GM23338 (cell line): ENCODE measurements around the gene TPM3. TPM values are rescaled to one million over a fixed set of nuclear protein-coding genes. Genes with fewer than 3 reads are reported as not detected.

ENCODE experiments used
- ATAC-seq: fragments of 200-7000 bp; cut with Tn5 transposase; 3 replicates; pipeline ENCODE4 v1.9.1; 2020
- DNase-seq: peaks from one replicate; pipeline ENCODE4 v3.0.0-alpha.2; 2015; ENCODE audit warnings: low spot score
- H2AFZ ChIP-seq: fragments of 200-600 bp; sonication (generic); 2 replicates; pipeline ENCODE4 v1.8.0; 2016; ENCODE audit warnings: antibody characterized with exemption, mild to moderate bottlenecking, moderate library complexity
- H3F3A ChIP-seq: fragments of 200-600 bp; sonication (generic); replicated peaks from 2 replicates; pipeline ENCODE4 v1.8.0; 2017; ENCODE audit warnings: antibody characterized with exemption, mixed run types, low read depth
- H3K27ac ChIP-seq: fragments of 200-600 bp; sonication (generic); 2 replicates; pipeline ENCODE4 v1.6.1; 2016; ENCODE audit warnings: low read depth
- H3K27me3 ChIP-seq: fragments of 200-600 bp; sonication (generic); 2 replicates; pipeline ENCODE4 v1.8.0; 2016; ENCODE audit warnings: mild to moderate bottlenecking, mixed run types, moderate library complexity; ENCODE audit not compliant: insufficient read depth
- H3K36me3 ChIP-seq: fragments of 200-600 bp; sonication (generic); 2 replicates; pipeline ENCODE4 v1.8.0; 2016; ENCODE audit warnings: mild to moderate bottlenecking; ENCODE audit not compliant: insufficient read depth
- H3K4me1 ChIP-seq: fragments of 200-600 bp; sonication (generic); 2 replicates; pipeline ENCODE4 v1.8.0; 2016; ENCODE audit warnings: mild to moderate bottlenecking, moderate library complexity; ENCODE audit not compliant: insufficient read depth
- H3K4me2 ChIP-seq: fragments of 200-600 bp; sonication (generic); 2 replicates; pipeline ENCODE4 v1.7.1; 2017; ENCODE audit warnings: mixed run types
- H3K4me3 ChIP-seq: fragments of 200-600 bp; sonication (generic); 2 replicates; pipeline ENCODE4 v1.6.1; 2016; ENCODE audit warnings: mixed run types
- H3K79me2 ChIP-seq: fragments of 200-600 bp; sonication (generic); replicated peaks from 2 replicates; pipeline ENCODE4 v1.8.0; 2017; ENCODE audit warnings: mild to moderate bottlenecking; ENCODE audit not compliant: insufficient read depth
- H3K9me2 ChIP-seq: fragments of 200-600 bp; sonication (generic); 2 replicates; pipeline ENCODE4 v1.8.0; 2017; ENCODE audit not compliant: insufficient read depth
- H4K20me1 ChIP-seq: fragments of 200-600 bp; sonication (generic); replicated peaks from 2 replicates; pipeline ENCODE4 v1.8.0; 2017; ENCODE audit warnings: mild to moderate bottlenecking; ENCODE audit not compliant: insufficient read depth
- H3K27ac Mint-ChIP-seq: 2 replicates; pipeline ENCODE4 v1.8.0; 2020; ENCODE audit warnings: inconsistent platforms, mild to moderate bottlenecking, moderate library complexity, mixed read lengths
- H3K27me3 Mint-ChIP-seq: 3 replicates; pipeline ENCODE4 v1.8.0; 2022; ENCODE audit warnings: low read depth, mild to moderate bottlenecking, moderate library complexity, mixed read lengths, inconsistent platforms; ENCODE audit not compliant: insufficient read depth, poor library complexity
- H3K36me3 Mint-ChIP-seq: 3 replicates; pipeline ENCODE4 v1.8.0; 2021; ENCODE audit warnings: low read depth, mild to moderate bottlenecking, inconsistent platforms, moderate library complexity, mixed read lengths
- H3K4me1 Mint-ChIP-seq: 3 replicates; pipeline ENCODE4 v1.8.0; 2020; ENCODE audit warnings: mild to moderate bottlenecking, inconsistent platforms, mixed read lengths
- H3K4me3 Mint-ChIP-seq: 3 replicates; pipeline ENCODE4 v1.8.0; 2021; ENCODE audit warnings: moderate library complexity, mild to moderate bottlenecking, inconsistent platforms, mixed read lengths
- H3K9me3 Mint-ChIP-seq: 3 replicates; pipeline ENCODE4 v1.8.0; 2020; ENCODE audit warnings: moderate library complexity, mild to moderate bottlenecking, inconsistent platforms, mixed read lengths
- CREB1 ChIP-seq: fragments of 250-450 bp; sonication (Bioruptor Pico); IDR thresholded peaks from 2 replicates; pipeline ENCODE4 v1.5.0; 2020; ENCODE audit warnings: low read depth, mild to moderate bottlenecking, moderate library complexity
- ETS1 ChIP-seq: IDR thresholded peaks from 2 replicates; pipeline ENCODE4 v1.6.1; 2016; ENCODE audit warnings: antibody characterized with exemption
- EZH2phosphoT487 ChIP-seq: fragments of 200-600 bp; sonication (generic); IDR thresholded peaks from one replicate; pipeline ENCODE4 v1.8.1; 2018; ENCODE audit warnings: antibody characterized with exemption; ENCODE audit not compliant: unreplicated experiment
- JUNB ChIP-seq: IDR thresholded peaks from one replicate; pipeline ENCODE4 v1.6.1; 2016; ENCODE audit warnings: antibody characterized with exemption; ENCODE audit not compliant: unreplicated experiment
- NANOG ChIP-seq: IDR thresholded peaks from 2 replicates; pipeline ENCODE4 v1.6.1; 2016; ENCODE audit warnings: antibody characterized with exemption, borderline replicate concordance
- POLR2AphosphoS5 ChIP-seq: IDR thresholded peaks from 2 replicates; pipeline ENCODE4 v1.6.1; 2016; ENCODE audit warnings: antibody characterized with exemption, low read depth
- ZNF114 ChIP-seq: fragments of 250-450 bp; sonication (Bioruptor Pico); IDR thresholded peaks from 2 replicates; pipeline ENCODE4 v1.5.0; 2020; ENCODE audit warnings: mild to moderate bottlenecking, moderate library complexity
- ZNF331 ChIP-seq: fragments of 250-450 bp; sonication (Bioruptor Pico); IDR thresholded peaks from 2 replicates; pipeline ENCODE4 v1.5.0; 2020; ENCODE audit warnings: low read depth, mild to moderate bottlenecking, moderate library complexity
- polyA plus RNA-seq: library from polyadenylated mRNA; unstranded; fragments of >200 nt; fragmentation: Nextera tagmentation; extraction: Ambion mirVana; gene quantifications from 2 replicates; pipeline ENCODE4 v1.2.1, GENCODE V29; 2016
- total RNA-seq: library from RNA; depleted of rRNA; stranded (reverse); fragments of >200 nt; shearing (Covaris generic); gene quantifications from 2 replicates; pipeline ENCODE4 v1.2.3, GENCODE V29; 2014
- TF ChIP-seq, protein P1 (sequence below): fragments of 250-450 bp; sonication (Bioruptor Pico); IDR thresholded peaks from 2 replicates; pipeline ENCODE4 v1.5.0; 2020; ENCODE audit warnings: mild to moderate bottlenecking, moderate library complexity
- TF ChIP-seq, protein P2 (sequence below), 2 experiments: fragments of 200-600 bp in 1 of 2; sonication (generic) in 1 of 2; conservative IDR thresholded peaks; 2 replicates each; pipeline versions ENCODE4 v1.5.1 to v1.6.1; 2016 to 2017; ENCODE audit warnings: antibody characterized with exemption in 2 of 2, low read depth in 2 of 2, mild to moderate bottlenecking in 2 of 2, moderate library complexity in 1 of 2
- TF ChIP-seq, protein P3 (sequence below): IDR thresholded peaks from one replicate; pipeline ENCODE4 v1.6.1; 2018; ENCODE audit warnings: antibody characterized with exemption; ENCODE audit not compliant: unreplicated experiment

TPM3 gene
- total and polyA plus RNA-seq, 2 experiments from 2014 or later: 544 to 747 TPM

- H4K20me1 ChIP-seq: peaks cover 76% of the 10 kb centered on the region
- no peak overlapping the region for H3K4me2 ChIP-seq
- H3K79me2 ChIP-seq: peaks cover 98% of the 10 kb centered on the region
- H3K27ac ChIP-seq: no peak overlapping the region
- no peak overlapping the region for H3K4me3 ChIP-seq
- peaks cover 38% of the 10 kb centered on the region for H3K4me1 ChIP-seq
- no peaks in the 10 kb centered on the region for H3K9me2 ChIP-seq
- ATAC-seq (no peak), DNase-seq (no peak)
- Mint-ChIP-seq H3K4me3 (no peak overlapping the region), H3K4me1 (peaks cover 42% of the 10 kb centered on the region), H3K9me3 (no peaks in the 10 kb centered on the region), H3K27me3 (peaks cover 3% of the 10 kb centered on the region), H3K27ac (no peak overlapping the region; the same call in 1 of the 2 replicates), H3K36me3 (peaks cover 80% of the 10 kb centered on the region)
- H3K36me3 ChIP-seq: peaks cover 34% of the 10 kb centered on the region
- TF ChIP-seq ETS1 (no peak), CREB1 (CRISPR knock-in tag) (no peak), JUNB (no peak), ZNF114 (CRISPR knock-in tag) (no peak), ZNF331 (CRISPR knock-in tag) (no peak), POLR2AphosphoS5 (no peak), NANOG (no peak), EZH2phosphoT487 (no peak)
- TF ChIP-seq, protein P1, sequence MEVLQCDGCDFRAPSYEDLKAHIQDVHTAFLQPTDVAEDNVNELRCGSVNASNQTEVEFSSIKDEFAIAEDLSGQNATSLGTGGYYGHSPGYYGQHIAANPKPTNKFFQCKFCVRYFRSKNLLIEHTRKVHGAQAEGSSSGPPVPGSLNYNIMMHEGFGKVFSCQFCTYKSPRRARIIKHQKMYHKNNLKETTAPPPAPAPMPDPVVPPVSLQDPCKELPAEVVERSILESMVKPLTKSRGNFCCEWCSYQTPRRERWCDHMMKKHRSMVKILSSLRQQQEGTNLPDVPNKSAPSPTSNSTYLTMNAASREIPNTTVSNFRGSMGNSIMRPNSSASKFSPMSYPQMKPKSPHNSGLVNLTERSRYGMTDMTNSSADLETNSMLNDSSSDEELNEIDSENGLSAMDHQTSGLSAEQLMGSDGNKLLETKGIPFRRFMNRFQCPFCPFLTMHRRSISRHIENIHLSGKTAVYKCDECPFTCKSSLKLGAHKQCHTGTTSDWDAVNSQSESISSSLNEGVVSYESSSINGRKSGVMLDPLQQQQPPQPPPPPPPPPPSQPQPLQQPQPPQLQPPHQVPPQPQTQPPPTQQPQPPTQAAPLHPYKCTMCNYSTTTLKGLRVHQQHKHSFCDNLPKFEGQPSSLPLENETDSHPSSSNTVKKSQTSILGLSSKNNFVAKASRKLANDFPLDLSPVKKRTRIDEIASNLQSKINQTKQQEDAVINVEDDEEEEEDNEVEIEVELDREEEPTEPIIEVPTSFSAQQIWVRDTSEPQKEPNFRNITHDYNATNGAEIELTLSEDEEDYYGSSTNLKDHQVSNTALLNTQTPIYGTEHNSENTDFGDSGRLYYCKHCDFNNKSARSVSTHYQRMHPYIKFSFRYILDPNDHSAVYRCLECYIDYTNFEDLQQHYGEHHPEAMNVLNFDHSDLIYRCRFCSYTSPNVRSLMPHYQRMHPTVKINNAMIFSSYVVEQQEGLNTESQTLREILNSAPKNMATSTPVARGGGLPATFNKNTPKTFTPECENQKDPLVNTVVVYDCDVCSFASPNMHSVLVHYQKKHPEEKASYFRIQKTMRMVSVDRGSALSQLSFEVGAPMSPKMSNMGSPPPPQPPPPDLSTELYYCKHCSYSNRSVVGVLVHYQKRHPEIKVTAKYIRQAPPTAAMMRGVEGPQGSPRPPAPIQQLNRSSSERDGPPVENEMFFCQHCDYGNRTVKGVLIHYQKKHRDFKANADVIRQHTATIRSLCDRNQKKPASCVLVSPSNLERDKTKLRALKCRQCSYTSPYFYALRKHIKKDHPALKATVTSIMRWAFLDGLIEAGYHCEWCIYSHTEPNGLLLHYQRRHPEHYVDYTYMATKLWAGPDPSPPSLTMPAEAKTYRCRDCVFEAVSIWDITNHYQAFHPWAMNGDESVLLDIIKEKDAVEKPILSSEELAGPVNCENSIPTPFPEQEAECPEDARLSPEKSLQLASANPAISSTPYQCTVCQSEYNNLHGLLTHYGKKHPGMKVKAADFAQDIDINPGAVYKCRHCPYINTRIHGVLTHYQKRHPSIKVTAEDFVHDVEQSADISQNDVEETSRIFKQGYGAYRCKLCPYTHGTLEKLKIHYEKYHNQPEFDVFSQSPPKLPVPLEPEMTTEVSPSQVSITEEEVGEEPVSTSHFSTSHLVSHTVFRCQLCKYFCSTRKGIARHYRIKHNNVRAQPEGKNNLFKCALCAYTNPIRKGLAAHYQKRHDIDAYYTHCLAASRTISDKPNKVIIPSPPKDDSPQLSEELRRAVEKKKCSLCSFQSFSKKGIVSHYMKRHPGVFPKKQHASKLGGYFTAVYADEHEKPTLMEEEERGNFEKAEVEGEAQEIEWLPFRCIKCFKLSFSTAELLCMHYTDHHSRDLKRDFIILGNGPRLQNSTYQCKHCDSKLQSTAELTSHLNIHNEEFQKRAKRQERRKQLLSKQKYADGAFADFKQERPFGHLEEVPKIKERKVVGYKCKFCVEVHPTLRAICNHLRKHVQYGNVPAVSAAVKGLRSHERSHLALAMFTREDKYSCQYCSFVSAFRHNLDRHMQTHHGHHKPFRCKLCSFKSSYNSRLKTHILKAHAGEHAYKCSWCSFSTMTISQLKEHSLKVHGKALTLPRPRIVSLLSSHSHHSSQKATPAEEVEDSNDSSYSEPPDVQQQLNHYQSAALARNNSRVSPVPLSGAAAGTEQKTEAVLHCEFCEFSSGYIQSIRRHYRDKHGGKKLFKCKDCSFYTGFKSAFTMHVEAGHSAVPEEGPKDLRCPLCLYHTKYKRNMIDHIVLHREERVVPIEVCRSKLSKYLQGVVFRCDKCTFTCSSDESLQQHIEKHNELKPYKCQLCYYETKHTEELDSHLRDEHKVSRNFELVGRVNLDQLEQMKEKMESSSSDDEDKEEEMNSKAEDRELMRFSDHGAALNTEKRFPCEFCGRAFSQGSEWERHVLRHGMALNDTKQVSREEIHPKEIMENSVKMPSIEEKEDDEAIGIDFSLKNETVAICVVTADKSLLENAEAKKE (CRISPR knock-in tag): no peak
- TF ChIP-seq, protein P2, sequence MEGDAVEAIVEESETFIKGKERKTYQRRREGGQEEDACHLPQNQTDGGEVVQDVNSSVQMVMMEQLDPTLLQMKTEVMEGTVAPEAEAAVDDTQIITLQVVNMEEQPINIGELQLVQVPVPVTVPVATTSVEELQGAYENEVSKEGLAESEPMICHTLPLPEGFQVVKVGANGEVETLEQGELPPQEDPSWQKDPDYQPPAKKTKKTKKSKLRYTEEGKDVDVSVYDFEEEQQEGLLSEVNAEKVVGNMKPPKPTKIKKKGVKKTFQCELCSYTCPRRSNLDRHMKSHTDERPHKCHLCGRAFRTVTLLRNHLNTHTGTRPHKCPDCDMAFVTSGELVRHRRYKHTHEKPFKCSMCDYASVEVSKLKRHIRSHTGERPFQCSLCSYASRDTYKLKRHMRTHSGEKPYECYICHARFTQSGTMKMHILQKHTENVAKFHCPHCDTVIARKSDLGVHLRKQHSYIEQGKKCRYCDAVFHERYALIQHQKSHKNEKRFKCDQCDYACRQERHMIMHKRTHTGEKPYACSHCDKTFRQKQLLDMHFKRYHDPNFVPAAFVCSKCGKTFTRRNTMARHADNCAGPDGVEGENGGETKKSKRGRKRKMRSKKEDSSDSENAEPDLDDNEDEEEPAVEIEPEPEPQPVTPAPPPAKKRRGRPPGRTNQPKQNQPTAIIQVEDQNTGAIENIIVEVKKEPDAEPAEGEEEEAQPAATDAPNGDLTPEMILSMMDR (conservative IDR thresholded peaks at IDR 0.05; ENCODE audit: low read depth in 2 of 2): no peak
- TF ChIP-seq, protein P3, sequence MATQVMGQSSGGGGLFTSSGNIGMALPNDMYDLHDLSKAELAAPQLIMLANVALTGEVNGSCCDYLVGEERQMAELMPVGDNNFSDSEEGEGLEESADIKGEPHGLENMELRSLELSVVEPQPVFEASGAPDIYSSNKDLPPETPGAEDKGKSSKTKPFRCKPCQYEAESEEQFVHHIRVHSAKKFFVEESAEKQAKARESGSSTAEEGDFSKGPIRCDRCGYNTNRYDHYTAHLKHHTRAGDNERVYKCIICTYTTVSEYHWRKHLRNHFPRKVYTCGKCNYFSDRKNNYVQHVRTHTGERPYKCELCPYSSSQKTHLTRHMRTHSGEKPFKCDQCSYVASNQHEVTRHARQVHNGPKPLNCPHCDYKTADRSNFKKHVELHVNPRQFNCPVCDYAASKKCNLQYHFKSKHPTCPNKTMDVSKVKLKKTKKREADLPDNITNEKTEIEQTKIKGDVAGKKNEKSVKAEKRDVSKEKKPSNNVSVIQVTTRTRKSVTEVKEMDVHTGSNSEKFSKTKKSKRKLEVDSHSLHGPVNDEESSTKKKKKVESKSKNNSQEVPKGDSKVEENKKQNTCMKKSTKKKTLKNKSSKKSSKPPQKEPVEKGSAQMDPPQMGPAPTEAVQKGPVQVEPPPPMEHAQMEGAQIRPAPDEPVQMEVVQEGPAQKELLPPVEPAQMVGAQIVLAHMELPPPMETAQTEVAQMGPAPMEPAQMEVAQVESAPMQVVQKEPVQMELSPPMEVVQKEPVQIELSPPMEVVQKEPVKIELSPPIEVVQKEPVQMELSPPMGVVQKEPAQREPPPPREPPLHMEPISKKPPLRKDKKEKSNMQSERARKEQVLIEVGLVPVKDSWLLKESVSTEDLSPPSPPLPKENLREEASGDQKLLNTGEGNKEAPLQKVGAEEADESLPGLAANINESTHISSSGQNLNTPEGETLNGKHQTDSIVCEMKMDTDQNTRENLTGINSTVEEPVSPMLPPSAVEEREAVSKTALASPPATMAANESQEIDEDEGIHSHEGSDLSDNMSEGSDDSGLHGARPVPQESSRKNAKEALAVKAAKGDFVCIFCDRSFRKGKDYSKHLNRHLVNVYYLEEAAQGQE: no peak
- H3F3A ChIP-seq: peaks cover 9% of the 10 kb centered on the region; the same call in 1 of the 2 replicates
- H3K27me3 ChIP-seq: no peaks in the 10 kb centered on the region
- no peak overlapping the region for H2AFZ ChIP-seq
These were observed 15.6 kb downstream of the TPM3 start for GRCh38 chr1:154176337-154176736.
